ENCODE measurements around the gene MITF.

DNA sequence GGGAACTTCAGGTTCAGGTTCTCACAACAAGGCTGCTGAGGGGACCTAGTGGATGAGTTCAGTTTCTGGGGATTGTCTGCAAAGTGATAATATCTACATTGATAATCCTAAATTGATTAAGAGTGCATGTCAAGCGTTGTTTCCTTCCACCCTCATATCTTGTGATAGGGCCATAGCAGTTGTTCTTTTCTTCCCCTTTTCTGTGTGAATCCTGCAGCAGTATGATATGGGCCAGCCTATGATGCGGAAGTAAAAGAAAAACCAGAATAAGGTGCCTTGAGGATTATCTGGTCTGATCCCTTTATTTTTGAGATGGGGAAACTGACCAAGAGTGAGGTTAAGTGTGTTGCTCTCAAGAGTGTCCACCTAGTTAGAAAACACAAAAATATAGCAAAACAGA lies 86.2 kb downstream of the MITF start:
- TF ChIP-seq, protein P1, sequence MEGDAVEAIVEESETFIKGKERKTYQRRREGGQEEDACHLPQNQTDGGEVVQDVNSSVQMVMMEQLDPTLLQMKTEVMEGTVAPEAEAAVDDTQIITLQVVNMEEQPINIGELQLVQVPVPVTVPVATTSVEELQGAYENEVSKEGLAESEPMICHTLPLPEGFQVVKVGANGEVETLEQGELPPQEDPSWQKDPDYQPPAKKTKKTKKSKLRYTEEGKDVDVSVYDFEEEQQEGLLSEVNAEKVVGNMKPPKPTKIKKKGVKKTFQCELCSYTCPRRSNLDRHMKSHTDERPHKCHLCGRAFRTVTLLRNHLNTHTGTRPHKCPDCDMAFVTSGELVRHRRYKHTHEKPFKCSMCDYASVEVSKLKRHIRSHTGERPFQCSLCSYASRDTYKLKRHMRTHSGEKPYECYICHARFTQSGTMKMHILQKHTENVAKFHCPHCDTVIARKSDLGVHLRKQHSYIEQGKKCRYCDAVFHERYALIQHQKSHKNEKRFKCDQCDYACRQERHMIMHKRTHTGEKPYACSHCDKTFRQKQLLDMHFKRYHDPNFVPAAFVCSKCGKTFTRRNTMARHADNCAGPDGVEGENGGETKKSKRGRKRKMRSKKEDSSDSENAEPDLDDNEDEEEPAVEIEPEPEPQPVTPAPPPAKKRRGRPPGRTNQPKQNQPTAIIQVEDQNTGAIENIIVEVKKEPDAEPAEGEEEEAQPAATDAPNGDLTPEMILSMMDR (IDR thresholded peaks at IDR 0.05; ENCODE audit: insufficient read depth, low read length): no peak
- TF ChIP-seq REST (IDR thresholded peaks at IDR 0.05; ENCODE audit: insufficient replicate concordance, low read depth) (no peak), SPI1 (IDR thresholded peaks at IDR 0.05; ENCODE audit: borderline replicate concordance, low read depth) (no peak), POLR2AphosphoS5 (IDR thresholded peaks at IDR 0.05; ENCODE audit: low read depth) (no peak), GABPA (IDR thresholded peaks at IDR 0.05; ENCODE audit: low read depth) (no peak)
